Panc1 (cell line): Measurements from ENCODE around the gene OAS2.

ENCODE experiments used
- POLR2AphosphoS5 ChIP-seq: IDR thresholded peaks from 2 replicates; pipeline ENCODE4 v1.6.1; 2012; ENCODE audit warnings: mild to moderate bottlenecking, low read depth, low read length, moderate library complexity
- SIN3A ChIP-seq: IDR thresholded peaks from 2 replicates; pipeline ENCODE4 v1.6.1; 2012; ENCODE audit warnings: low read depth, mild to moderate bottlenecking, low read length, moderate library complexity, borderline replicate concordance; ENCODE audit not compliant: insufficient read depth
- TCF7L2 ChIP-seq: IDR thresholded peaks from 2 replicates; pipeline ENCODE4 v1.6.1; 2011; ENCODE audit warnings: mild to moderate bottlenecking, low read depth, low read length, inconsistent platforms
- TF ChIP-seq, protein P1 (sequence below): fragments of 450-650 bp; IDR thresholded peaks from 2 replicates; pipeline ENCODE4 v1.5.1; 2017; ENCODE audit warnings: mild to moderate bottlenecking

DNA sequence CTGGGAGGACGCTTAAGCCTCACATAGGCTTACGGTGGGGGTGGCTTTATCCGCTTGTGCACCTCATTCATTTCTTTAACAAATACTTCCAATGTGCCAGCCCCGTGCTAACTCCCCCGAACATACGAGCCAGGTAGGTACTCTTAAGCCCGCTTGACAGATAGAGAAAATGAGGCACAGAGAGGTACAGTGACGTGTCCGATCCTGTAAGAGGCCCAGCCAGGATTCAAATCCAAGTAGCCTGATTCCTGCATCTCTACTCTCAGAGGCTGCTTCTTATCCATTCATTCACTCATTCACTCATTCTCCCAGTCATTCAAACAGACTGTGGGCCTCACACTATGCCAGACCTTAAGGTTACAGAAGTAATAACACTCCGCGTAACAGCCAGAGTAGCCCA, 39.6 kb upstream of the OAS2 start:
- TF ChIP-seq, protein P1, sequence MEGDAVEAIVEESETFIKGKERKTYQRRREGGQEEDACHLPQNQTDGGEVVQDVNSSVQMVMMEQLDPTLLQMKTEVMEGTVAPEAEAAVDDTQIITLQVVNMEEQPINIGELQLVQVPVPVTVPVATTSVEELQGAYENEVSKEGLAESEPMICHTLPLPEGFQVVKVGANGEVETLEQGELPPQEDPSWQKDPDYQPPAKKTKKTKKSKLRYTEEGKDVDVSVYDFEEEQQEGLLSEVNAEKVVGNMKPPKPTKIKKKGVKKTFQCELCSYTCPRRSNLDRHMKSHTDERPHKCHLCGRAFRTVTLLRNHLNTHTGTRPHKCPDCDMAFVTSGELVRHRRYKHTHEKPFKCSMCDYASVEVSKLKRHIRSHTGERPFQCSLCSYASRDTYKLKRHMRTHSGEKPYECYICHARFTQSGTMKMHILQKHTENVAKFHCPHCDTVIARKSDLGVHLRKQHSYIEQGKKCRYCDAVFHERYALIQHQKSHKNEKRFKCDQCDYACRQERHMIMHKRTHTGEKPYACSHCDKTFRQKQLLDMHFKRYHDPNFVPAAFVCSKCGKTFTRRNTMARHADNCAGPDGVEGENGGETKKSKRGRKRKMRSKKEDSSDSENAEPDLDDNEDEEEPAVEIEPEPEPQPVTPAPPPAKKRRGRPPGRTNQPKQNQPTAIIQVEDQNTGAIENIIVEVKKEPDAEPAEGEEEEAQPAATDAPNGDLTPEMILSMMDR, result no peak
- no peak for TF ChIP-seq SIN3A
- TF ChIP-seq TCF7L2, result no peak
- TF ChIP-seq POLR2AphosphoS5, result no peak
